Measurements from ENCODE around the gene TTC9.

- no peak for TF ChIP-seq POLR2A (IDR thresholded peaks at IDR 0.05)
- peak in 4 of 7 experiments; percentile 21 to 27 (median 22) for TF ChIP-seq CTCF (IDR thresholded peaks at IDR 0.05)
These were observed 19.5 kb downstream of the TTC9 start for GRCh38 chr14:70660967-70661893.

Measured in body of pancreas (tissue), 4 donors.